ENCODE measurements around the gene FAM234A.
"Not testable (repeated sequence)": the region's sequence is repeated elsewhere in the genome, so short reads cannot be mapped to it uniquely, and the experiment has no call there.

FAM234A gene

GRCh38 chr16:265002-265529 is 30.4 kb downstream of the FAM234A start:
- no peak for DNase-seq (ENCODE audit: low read depth in 2 of 2)

- DNase-seq (ENCODE audit: low read depth in 2 of 2): no peak
Measured at GRCh38 chr16:265711-266110, 31.1 kb downstream of the FAM234A start.

GRCh38 chr16:266258-267164 is 31.9 kb downstream of the FAM234A start:
- DNase-seq (ENCODE audit: low read depth in 2 of 2): no peak

- not testable (repeated sequence) for DNase-seq (ENCODE audit: low read depth in 2 of 2)
Measured at GRCh38 chr16:267562-267961, 32.9 kb downstream of the FAM234A start.

- DNase-seq (ENCODE audit: low read depth in 2 of 2): no peak
Measured at GRCh38 chr16:268141-269053, 33.8 kb downstream of the FAM234A start.

GRCh38 chr16:269061-269796 is 34.6 kb downstream of the FAM234A start:
- no peak for DNase-seq (ENCODE audit: low read depth in 2 of 2)

GRCh38 chr16:270381-271255 is 36.0 kb downstream of the FAM234A start:
- no peak for DNase-seq (ENCODE audit: low read depth in 2 of 2)

- DNase-seq (ENCODE audit: low read depth in 2 of 2): no peak
Measured at GRCh38 chr16:272633-273546, 38.3 kb downstream of the FAM234A start.

- no peak for DNase-seq (ENCODE audit: low read depth in 2 of 2)
Measured at GRCh38 chr16:273547-274421, 39.2 kb downstream of the FAM234A start.

- no peak for DNase-seq (ENCODE audit: low read depth in 2 of 2)
Measured at GRCh38 chr16:275041-275641, 40.5 kb downstream of the FAM234A start.

GRCh38 chr16:275786-276232 is 41.2 kb downstream of the FAM234A start, which contains the start of gene RGS11:
Gene RGS11 (minus strand): TSS chr16:275944. CDS start chr16:275911, 33 bp downstream.
- no peak for DNase-seq (ENCODE audit: low read depth in 2 of 2)

- DNase-seq (ENCODE audit: low read depth in 2 of 2): no peak
Measured at GRCh38 chr16:276426-277077, 41.9 kb downstream of the FAM234A start.

- DNase-seq (ENCODE audit: low read depth in 2 of 2): no peak
Measured at GRCh38 chr16:278863-279366, 44.3 kb downstream of the FAM234A start.

GRCh38 chr16:279531-279930 is 44.9 kb downstream of the FAM234A start:
- no peak for DNase-seq (ENCODE audit: low read depth in 2 of 2)

GRCh38 chr16:280005-280460 is 45.4 kb downstream of the FAM234A start:
- no peak for DNase-seq (ENCODE audit: low read depth in 2 of 2)

GRCh38 chr16:280552-280951 is 45.9 kb downstream of the FAM234A start, which contains the start of gene ARHGDIG:
Gene ARHGDIG (plus strand): TSS chr16:280591. CDS start chr16:280681, 90 bp downstream.
- no peak for DNase-seq (ENCODE audit: low read depth in 2 of 2)

Data from stimulated activated CD8-positive, alpha-beta memory T cell treated with anti-CD3 and anti-CD28 coated beads, Interleukin-15, amount 100 ng/mL, for 48 hours (primary cell).